Measurements from ENCODE around the gene ABLIM3.

Gene ABLIM3

GRCh38 chr5:149282027-149282965 lies 141.0 kb downstream of the ABLIM3 start:
- no peak for TF ChIP-seq JUND (IDR thresholded peaks at IDR 0.05; ENCODE audit: low read depth)
- in situ Hi-C loops (cut with HindIII; ENCODE audit: low pct_unique_long_range_greater_than_20kb, low sequenced_read_pairs) = no loop called here
- DNase-seq (ENCODE audit: low read depth in 1 of 2, low spot score in 1 of 2) = peak in 1 of 2 experiments; percentile 18

- peak in 1 of 2 experiments; percentile 15 for DNase-seq (ENCODE audit: low read depth in 1 of 2, low spot score in 1 of 2)
- TF ChIP-seq JUND (IDR thresholded peaks at IDR 0.05; ENCODE audit: low read depth) = no peak
- in situ Hi-C loops (cut with HindIII; ENCODE audit: low pct_unique_long_range_greater_than_20kb, low sequenced_read_pairs) = no loop called here
Measured at GRCh38 chr5:149282966-149283332, 141.7 kb downstream of the ABLIM3 start.

- TF ChIP-seq JUND (IDR thresholded peaks at IDR 0.05; ENCODE audit: low read depth) = no peak
- no peak for DNase-seq (ENCODE audit: low read depth in 1 of 2, low spot score in 1 of 2)
- in situ Hi-C loops (cut with HindIII; ENCODE audit: low pct_unique_long_range_greater_than_20kb, low sequenced_read_pairs) = no loop called here
Measured at GRCh38 chr5:149283626-149284480, 142.6 kb downstream of the ABLIM3 start.

GRCh38 chr5:149284501-149284900 lies 143.2 kb downstream of the ABLIM3 start:
- no peak for TF ChIP-seq JUND (IDR thresholded peaks at IDR 0.05; ENCODE audit: low read depth)
- no peak for DNase-seq (ENCODE audit: low read depth in 1 of 2, low spot score in 1 of 2)
- in situ Hi-C loops (cut with HindIII; ENCODE audit: low pct_unique_long_range_greater_than_20kb, low sequenced_read_pairs) = no loop called here

- no peak for TF ChIP-seq JUND (IDR thresholded peaks at IDR 0.05; ENCODE audit: low read depth)
- DNase-seq (ENCODE audit: low read depth in 1 of 2, low spot score in 1 of 2) = no peak
- in situ Hi-C loops (cut with HindIII; ENCODE audit: low pct_unique_long_range_greater_than_20kb, low sequenced_read_pairs) = no loop called here
Measured at GRCh38 chr5:149285153-149285552, 143.9 kb downstream of the ABLIM3 start.

GRCh38 chr5:149288436-149288835 lies 147.1 kb downstream of the ABLIM3 start:
- TF ChIP-seq JUND (IDR thresholded peaks at IDR 0.05; ENCODE audit: low read depth) = no peak
- in situ Hi-C loops (cut with HindIII; ENCODE audit: low pct_unique_long_range_greater_than_20kb, low sequenced_read_pairs) = no loop called here
- no peak for DNase-seq (ENCODE audit: low read depth in 1 of 2, low spot score in 1 of 2)

- TF ChIP-seq JUND (IDR thresholded peaks at IDR 0.05; ENCODE audit: low read depth) = no peak
Measured at GRCh38 chr5:149289301-149289700, 148.0 kb downstream of the ABLIM3 start.

GRCh38 chr5:149294872-149295829 lies 153.9 kb downstream of the ABLIM3 start:
- in situ Hi-C loops (cut with HindIII; ENCODE audit: low pct_unique_long_range_greater_than_20kb, low sequenced_read_pairs) = no loop called here
- TF ChIP-seq JUND (IDR thresholded peaks at IDR 0.05; ENCODE audit: low read depth) = no peak
- DNase-seq (ENCODE audit: low read depth in 1 of 2, low spot score in 1 of 2) = no peak

More at GRCh38 chr5:149289301-149289700, 148.0 kb downstream of the ABLIM3 start:
- DNase-seq (ENCODE audit: low read depth in 1 of 2, low spot score in 1 of 2) = no peak
- in situ Hi-C loops (cut with HindIII; ENCODE audit: low pct_unique_long_range_greater_than_20kb, low sequenced_read_pairs) = no loop called here

GRCh38 chr5:149297340-149298025 lies 156.2 kb downstream of the ABLIM3 start:
- no peak for DNase-seq (ENCODE audit: low read depth in 1 of 2, low spot score in 1 of 2)
- in situ Hi-C loops (cut with HindIII; ENCODE audit: low pct_unique_long_range_greater_than_20kb, low sequenced_read_pairs) = no loop called here
- no peak for TF ChIP-seq JUND (IDR thresholded peaks at IDR 0.05; ENCODE audit: low read depth)

GRCh38 chr5:149298163-149298562 lies 156.9 kb downstream of the ABLIM3 start:
- no peak for DNase-seq (ENCODE audit: low read depth in 1 of 2, low spot score in 1 of 2)
- TF ChIP-seq JUND (IDR thresholded peaks at IDR 0.05; ENCODE audit: low read depth) = no peak
- in situ Hi-C loops (cut with HindIII; ENCODE audit: low pct_unique_long_range_greater_than_20kb, low sequenced_read_pairs) = no loop called here

- no peak for TF ChIP-seq JUND (IDR thresholded peaks at IDR 0.05; ENCODE audit: low read depth)
- in situ Hi-C loops (cut with HindIII; ENCODE audit: low pct_unique_long_range_greater_than_20kb, low sequenced_read_pairs) = no loop called here
- DNase-seq (ENCODE audit: low read depth in 1 of 2, low spot score in 1 of 2) = no peak
Measured at GRCh38 chr5:149298842-149299404, 157.6 kb downstream of the ABLIM3 start.
